HG02870 (cell line): ENCODE data around the gene FLNA.

Experiments
- ATAC-seq: cut with Tn5 transposase; IDR thresholded peaks from one replicate; pipeline ENCODE4 v1.9.1; 2021; ENCODE audit warnings: mild to moderate bottlenecking, moderate library complexity; ENCODE audit not compliant: unreplicated experiment

FLNA gene

DNA sequence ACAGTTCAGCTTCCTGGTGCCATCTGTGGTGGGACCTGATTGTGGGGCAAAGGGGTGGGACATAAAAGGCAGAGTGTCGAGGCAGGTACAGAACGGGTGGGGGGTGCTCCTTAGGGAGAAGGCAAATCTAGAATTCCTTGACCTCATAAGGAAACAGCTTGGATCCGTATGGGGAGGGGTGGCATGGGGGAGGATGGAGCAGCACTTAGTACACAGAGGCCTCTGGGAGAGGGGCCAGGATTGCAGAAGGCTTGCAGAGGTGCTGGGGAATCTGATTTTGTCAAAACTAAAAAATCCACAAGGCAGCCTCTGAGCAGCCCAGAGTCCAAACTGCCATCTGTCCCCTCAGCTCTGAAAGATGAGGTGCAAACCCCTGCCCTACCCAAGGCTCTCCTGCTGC is 2.3 kb upstream of the FLNA start:
- no peak for ATAC-seq

GRCh38 chrX:154375156-154375504 is 696 bp upstream of the FLNA start:
- ATAC-seq = no peak

GRCh38 chrX:154373340-154374306 is 811 bp downstream of the FLNA start:
- no peak for ATAC-seq

DNA sequence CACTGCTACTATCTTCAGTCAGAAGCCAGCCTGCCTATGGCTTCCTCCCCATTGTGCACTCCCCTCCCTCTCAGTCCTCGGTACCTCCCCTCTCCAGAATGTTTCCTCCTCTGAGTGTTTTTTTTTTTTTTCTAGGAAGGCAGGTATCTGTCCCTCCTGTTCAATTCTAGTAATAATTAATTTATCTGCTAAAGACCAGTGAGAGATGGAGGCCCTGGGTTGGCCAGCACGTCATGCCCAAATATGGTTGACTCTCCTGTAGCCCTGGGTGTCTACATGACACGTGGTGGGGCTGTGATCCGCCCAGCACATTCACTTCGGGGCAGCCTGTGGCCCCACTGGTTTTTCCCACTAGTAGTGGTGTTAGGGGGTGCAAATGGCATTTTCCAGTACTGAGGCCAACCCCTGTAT is 1.8 kb downstream of the FLNA start:
- no peak for ATAC-seq

DNA sequence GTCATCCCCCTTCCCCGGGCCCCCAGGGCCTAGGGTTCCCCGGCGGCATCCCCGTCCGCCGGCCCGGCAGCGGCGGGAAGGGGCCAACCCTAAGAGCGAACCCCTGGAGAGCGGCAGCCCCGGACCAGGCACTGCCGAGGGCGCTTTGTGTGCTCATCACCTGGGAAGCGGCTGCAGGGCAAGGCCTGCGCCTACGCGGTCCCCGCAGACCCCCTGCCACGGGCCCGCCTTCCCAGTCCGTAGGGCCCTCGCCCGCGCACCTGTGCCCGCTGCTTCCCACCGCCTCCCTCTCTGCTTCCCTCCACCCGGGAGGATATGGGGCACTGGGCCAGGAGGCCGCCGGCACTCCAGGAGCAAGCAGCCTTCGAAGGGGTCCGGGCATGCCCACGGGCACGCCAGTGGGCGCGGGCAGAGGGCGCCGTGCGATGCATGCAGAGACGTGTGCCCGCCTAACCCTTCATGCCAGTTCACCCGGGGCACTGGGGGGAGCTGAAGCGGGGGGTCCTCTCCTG is 2.6 kb downstream of the FLNA start:
- no peak for ATAC-seq

- peak; percentile 46 for ATAC-seq
Observed at GRCh38 chrX:154371017-154371788, 3.2 kb downstream of the FLNA start.

DNA sequence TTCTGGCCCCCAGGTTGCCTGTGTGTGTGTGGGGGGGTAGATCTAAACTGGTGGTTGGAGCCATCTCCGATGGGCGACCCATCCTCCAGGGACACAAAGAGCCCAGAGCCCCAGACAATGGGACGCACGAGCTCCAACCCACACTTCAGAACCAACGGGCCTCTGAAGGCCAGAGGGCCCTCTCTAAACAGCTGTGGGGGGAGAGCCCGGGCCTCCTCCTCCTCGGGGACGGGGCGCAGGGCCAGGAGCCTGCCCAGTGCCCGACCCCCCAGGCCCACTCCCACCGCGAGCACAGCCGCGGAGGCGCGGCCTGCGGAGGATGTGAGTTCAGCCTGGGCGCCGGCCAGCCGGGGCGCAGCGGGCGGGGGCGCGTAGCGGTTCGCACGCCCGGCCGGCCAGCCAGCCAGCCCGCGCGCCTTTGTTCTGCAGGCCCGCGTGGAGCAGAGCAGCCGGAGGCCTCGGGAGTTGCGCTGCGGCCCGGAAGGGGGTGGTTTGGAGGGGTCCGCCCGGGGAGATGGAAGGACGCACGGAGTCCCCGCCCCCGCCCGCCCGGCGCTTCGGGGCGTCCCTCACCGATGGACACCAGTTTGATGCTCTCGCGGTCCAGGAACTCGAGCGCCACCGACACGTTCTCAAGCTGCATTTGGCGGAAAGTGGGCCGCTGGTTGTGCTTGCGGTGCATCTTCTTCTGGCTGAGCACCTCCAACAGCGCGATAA is 4.0 kb downstream of the FLNA start:
- no peak for ATAC-seq

DNA sequence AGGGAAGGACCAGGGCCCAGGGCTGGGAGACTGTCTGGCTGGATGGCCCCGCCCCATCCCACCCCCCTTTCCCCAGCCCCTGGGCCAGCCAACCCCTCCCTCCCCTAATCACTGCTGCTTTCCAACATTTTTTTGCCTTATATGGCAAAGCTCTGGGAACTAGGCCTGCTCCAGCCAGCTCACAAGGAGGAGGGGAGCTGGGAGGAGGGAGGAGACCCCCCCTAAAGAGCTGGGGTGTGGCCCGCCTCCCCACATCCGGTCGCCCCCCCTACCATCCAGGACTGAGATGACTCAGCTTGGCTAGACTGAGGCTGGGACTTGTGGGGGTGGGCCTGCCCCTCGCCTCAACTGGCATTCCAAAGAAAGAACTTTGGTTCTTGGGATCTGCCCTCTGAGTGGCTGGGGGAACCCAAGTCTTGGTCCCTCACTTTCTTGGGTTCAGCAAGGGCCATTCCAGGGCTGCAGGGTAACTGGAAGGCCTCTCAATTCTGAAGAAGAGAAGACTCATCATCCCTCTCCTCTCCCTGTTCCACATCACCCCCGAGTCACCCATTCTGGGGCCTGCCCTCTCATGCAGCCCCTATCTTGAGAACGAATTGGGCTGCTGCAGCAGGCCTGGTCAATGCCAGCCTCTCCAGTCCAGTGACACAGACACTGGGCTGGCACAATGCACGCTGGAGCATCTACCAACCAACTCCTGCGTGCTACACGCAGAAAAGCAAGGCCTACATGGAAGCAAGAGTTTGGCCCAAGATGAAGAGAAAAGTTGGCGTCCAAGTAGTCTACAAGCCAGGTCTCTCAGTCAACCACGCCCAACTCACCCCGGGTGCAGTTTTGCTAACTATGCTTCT is 4.8 kb downstream of the FLNA start:
- ATAC-seq = no peak

GRCh38 chrX:154368630-154369448 is 5.6 kb downstream of the FLNA start:
- ATAC-seq = no peak

DNA sequence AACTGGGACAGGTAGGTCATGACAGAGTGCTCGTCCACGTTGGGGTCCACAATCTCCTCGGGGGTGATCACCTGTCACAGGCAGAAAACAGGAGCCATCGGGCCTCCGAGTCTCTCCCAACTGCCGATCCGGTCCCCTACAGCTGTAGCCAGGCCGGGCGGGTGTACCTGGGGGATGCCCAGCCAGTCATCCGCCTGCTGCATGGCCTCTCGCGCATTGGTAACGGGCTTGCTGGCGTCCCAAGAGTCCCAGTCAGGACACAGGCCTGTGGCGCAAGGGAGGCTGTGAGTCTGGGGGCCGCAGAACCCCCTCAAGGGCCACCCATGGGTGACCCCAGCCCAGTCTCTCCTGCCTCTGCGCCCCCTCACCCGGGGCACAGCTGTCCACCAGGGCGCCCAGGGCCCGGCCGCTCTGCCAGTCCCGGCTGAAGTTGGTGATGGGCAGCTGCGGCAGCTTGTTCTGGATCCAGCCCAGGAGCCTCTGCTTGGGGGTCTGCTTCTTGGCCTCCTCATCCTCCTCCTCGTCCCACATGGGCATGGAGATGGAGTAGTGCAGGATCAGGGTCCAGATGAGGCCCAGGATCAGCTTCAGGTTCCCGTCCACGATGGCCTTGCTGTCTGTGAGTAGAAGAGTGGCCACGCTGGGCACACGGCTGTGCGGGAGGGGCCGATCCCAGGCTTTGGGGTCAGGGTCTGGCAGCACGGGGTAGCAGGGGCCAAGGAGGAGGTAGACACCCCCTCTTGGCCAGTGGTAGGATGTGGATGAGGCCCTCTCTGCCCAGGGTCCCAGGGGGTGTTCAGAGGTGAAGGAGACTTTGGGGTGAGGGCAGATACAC is 6.7 kb downstream of the FLNA start:
- ATAC-seq = no peak

- ATAC-seq = no peak
Observed at GRCh38 chrX:154366666-154367055, 7.8 kb downstream of the FLNA start.

- no peak for ATAC-seq
Observed at GRCh38 chrX:154365997-154366665, 8.3 kb downstream of the FLNA start.

DNA sequence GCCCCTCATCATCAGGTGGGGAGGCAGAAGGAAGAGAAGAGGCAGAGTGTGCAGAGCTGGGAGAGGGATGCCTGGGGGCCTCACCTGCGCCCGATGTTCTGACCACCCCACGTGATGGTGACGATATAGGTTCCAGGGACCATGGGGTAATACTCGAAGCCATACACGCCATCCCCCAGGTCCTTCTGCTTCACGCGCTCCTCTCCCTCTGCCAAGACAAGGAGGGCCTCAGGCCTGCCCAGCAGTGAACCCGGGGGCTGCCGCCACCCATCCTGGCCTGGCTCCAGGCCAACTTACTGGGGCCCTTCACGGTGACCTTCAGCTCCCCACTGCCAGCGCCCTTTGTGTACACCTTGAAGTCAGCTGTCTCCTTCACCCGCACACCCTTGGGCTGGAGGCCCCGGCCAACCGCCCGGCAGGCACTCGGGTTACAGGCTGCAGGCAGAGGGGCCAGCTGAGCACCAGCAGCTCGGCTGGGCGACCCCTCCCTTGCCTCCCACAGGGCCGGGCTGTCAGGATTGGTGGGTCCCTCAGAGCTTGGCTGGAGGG is 9.3 kb downstream of the FLNA start:
- ATAC-seq = no peak

- ATAC-seq = no peak
Observed at GRCh38 chrX:154363706-154364439, 10.6 kb downstream of the FLNA start.

DNA sequence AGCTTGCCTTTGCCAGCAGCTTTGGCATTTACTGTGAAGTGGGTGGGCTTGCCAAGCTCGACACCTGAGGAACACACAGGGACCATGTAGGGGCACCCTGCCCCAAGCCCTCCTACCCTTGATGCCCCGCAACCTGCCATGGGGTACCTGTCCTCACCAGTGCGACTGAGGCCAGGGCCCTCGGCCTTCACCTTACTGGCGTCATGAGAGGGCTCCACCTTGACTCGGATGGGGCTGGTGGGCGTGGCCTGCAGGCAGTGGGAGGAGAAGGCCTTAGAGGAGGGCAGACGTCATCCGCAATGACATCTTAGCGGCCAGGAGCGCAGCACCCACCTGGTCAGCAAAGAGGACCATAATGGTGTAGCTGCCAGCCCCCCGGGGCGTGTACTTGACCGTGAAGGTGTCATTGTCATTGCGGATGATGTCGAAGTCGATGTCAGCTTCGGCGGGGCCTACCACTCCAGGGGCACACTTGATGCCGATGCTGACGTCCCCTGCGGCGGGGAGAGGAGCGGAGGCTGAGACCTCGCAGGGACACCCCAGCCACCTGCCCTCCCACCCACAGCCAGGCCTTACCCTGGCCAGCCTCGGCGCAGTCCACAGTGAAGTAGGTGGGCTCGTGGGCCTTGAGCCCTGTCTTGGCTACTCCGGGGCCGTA is 12.2 kb downstream of the FLNA start:
- ATAC-seq = no peak

DNA sequence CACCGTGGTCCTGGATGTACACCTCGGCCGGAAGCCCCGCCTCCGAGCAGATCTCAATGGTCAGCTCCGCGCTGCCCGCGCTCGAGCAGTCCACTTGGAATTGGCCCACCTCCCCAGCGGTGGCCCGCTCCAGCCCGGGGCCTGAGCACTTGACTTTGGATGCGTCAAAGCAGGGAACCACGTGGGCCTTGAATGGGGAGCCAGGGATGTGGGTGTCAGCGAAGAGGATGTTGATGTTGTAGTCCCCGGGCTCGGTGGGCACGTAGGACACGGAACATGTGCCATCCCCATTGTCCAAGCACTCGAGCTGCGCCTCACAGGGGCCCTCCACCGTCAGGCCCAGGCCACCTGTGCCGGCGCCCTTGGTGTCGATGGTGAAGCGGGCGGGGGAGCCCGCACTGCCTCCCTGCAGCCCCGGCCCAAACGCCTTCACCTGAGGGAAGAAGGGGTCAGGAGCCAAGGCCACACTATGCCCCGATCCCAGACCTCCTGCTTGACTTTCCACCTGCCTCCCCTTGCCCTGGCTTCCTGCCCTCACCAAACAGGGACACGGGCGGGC is 14.2 kb downstream of the FLNA start:
- no peak for ATAC-seq
